Upper lobe of left lung (tissue), 6 donors: ENCODE data around the gene ACKR2. TPM values are rescaled to one million over a fixed set of nuclear protein-coding genes. Genes with fewer than 3 reads are reported as not detected.

ENCODE experiments used
- ATAC-seq, 2 donors: fragments of 200-7000 bp; cut with Tn5 transposase; one replicate each; pipeline ENCODE4 v1.9.1; 2022; ENCODE audit warnings: mild to moderate bottlenecking in 2 of 2, moderate library complexity in 2 of 2; ENCODE audit not compliant: low FRiP score in 2 of 2
- DNase-seq, 2 donors: peaks; one replicate each; pipeline ENCODE4 v3.0.0-alpha.2; 2019 to 2020
- H3K27ac ChIP-seq, 4 donors: fragments of 200-600 bp; sonication (generic); one replicate each; pipeline ENCODE4 v1.5.1; 2016 to 2019
- H3K27me3 ChIP-seq, 4 donors: fragments of 200-600 bp; sonication (generic); one replicate each; pipeline ENCODE4 v1.5.1; 2017 to 2019
- H3K36me3 ChIP-seq, 4 donors: fragments of 200-600 bp; sonication (generic); one replicate each; pipeline ENCODE4 v1.5.1; 2016 to 2019
- H3K4me1 ChIP-seq, 4 donors: fragments of 200-600 bp; sonication (generic); one replicate each; pipeline ENCODE4 v1.5.1; 2018 to 2019
- H3K4me3 ChIP-seq, 4 donors: fragments of 200-600 bp; sonication (generic); one replicate each; pipeline ENCODE4 v1.5.1; 2017 to 2019; ENCODE audit warnings: mild to moderate bottlenecking in 2 of 4, moderate library complexity in 1 of 4
- H3K9me3 ChIP-seq, 4 donors: fragments of 200-600 bp; sonication (generic); one replicate each; pipeline ENCODE4 v1.5.1; 2018 to 2019
- CTCF ChIP-seq, 6 experiments: fragments of 450-650 bp in 4 of 6; fragments of 200-600 bp in 2 of 6; sonication (generic) in 2 of 6; IDR thresholded peaks; one replicate each; pipeline ENCODE4 v1.5.1; 2016 to 2019; ENCODE audit warnings: antibody characterized with exemption in 6 of 6
- EP300 ChIP-seq, 4 donors: sonication (generic); formaldehyde crosslinking; IDR thresholded peaks; one replicate each; pipeline ENCODE4 v1.5.1; 2017; ENCODE audit warnings: antibody characterized with exemption in 4 of 4, control low read depth in 2 of 4
- POLR2A ChIP-seq, 4 donors: fragments of 450-650 bp; IDR thresholded peaks; one replicate each; pipeline ENCODE4 v1.5.1; 2016 to 2017; ENCODE audit warnings: antibody characterized with exemption in 4 of 4, mild to moderate bottlenecking in 2 of 4
- POLR2AphosphoS5 ChIP-seq, 2 donors: sonication (generic); formaldehyde crosslinking; IDR thresholded peaks; one replicate each; pipeline ENCODE4 v1.5.1; 2017; ENCODE audit warnings: antibody characterized with exemption in 2 of 2
- WGBS, 2 donors: methylation state at CpG; one replicate each; pipeline ENCODE4 v1.1.5; 2017 to 2018; 5-methylcytosine and 5-hydroxymethylcytosine counted together
- total RNA-seq, 6 donors: library from RNA; depleted of rRNA in 4 of 6; stranded (reverse); fragments of >200 nt in 4 of 6; gene quantifications; one replicate each; pipeline versions ENCODE4 v1.1.0 to v1.2.1, GENCODE V29; 2016 to 2021
- donor health status: DM: no; HTN: no; CAD: no; lungs with moderate emphysema.
- donor health status: DM: no; HTN: yes; CAD: no; lungs with severe emphysema.

Gene ACKR2
- total RNA-seq, 6 donors from 2014 or later: 1.1 to 8.2 (median 2.3) TPM; not detected in 1

GRCh38 chr3:42800251-42800650 is 9.0 kb upstream of the ACKR2 start:
- Histone ChIP-seq H3K9me3 (no peaks in the 10 kb centered on the region), H3K27ac (peak overlapping the region in 1 of 4 donors; percentile 23), H3K4me3 (no peak overlapping the region), H3K36me3 (no peaks in the 10 kb centered on the region), H3K4me1 (peaks cover 29 to 42% (median 33%) of the 10 kb centered on the region in 4 donors), H3K27me3 (no peaks in the 10 kb centered on the region)
- no peak for DNase-seq
- ATAC-seq: no peak
- 87 to 90% methylated on average over 2 of the region's 2 CpGs for WGBS, 2 donors
- no peak for TF ChIP-seq CTCF (IDR thresholded peaks at IDR 0.05)

- ATAC-seq: no peak
- DNase-seq: no peak
- H3K4me1 ChIP-seq: peaks cover 26 to 44% (median 32%) of the 10 kb centered on the region in 4 donors
- H3K9me3 ChIP-seq: no peaks in the 10 kb centered on the region
- no peaks in the 10 kb centered on the region for H3K27me3 ChIP-seq
- H3K4me3 ChIP-seq: no peak overlapping the region
- TF ChIP-seq POLR2A (IDR thresholded peaks at IDR 0.05) (no peak), EP300 (IDR thresholded peaks at IDR 0.05) (no peak), CTCF (IDR thresholded peaks at IDR 0.05) (no peak), POLR2AphosphoS5 (IDR thresholded peaks at IDR 0.05) (no peak)
- WGBS, 2 donors: 66 to 71% methylated on average over 3 of the region's 3 CpGs
- peak overlapping the region in 2 of 4 donors; percentile 23 to 42 for H3K27ac ChIP-seq
- no peaks in the 10 kb centered on the region for H3K36me3 ChIP-seq
These were observed 8.1 kb upstream of the ACKR2 start for GRCh38 chr3:42801048-42801620.

GRCh38 chr3:42801784-42802183 is 7.5 kb upstream of the ACKR2 start:
- H3K27me3 ChIP-seq: no peaks in the 10 kb centered on the region
- H3K4me3 ChIP-seq: no peak overlapping the region
- no peaks in the 10 kb centered on the region for H3K9me3 ChIP-seq
- H3K36me3 ChIP-seq: no peaks in the 10 kb centered on the region
- no peak overlapping the region for H3K27ac ChIP-seq
- DNase-seq: no peak
- no peak for ATAC-seq
- TF ChIP-seq POLR2AphosphoS5 (IDR thresholded peaks at IDR 0.05): no peak
- TF ChIP-seq POLR2A (IDR thresholded peaks at IDR 0.05): no peak
- TF ChIP-seq CTCF (IDR thresholded peaks at IDR 0.05): no peak
- TF ChIP-seq EP300 (IDR thresholded peaks at IDR 0.05): no peak
- peaks cover 26 to 44% (median 32%) of the 10 kb centered on the region in 4 donors for H3K4me1 ChIP-seq
- WGBS, 2 donors: 88 to 90% methylated on average over 4 of the region's 4 CpGs

- WGBS, 2 donors: 55 to 59% methylated on average over 11 of the region's 11 CpGs
- TF ChIP-seq POLR2A (IDR thresholded peaks at IDR 0.05) (no peak), POLR2AphosphoS5 (IDR thresholded peaks at IDR 0.05) (no peak), EP300 (IDR thresholded peaks at IDR 0.05) (no peak), CTCF (IDR thresholded peaks at IDR 0.05) (no peak)
- no peak for ATAC-seq
- no peaks in the 10 kb centered on the region for H3K27me3 ChIP-seq
- peak overlapping the region; percentile 91 to 98 (median 94) for H3K27ac ChIP-seq
- H3K9me3 ChIP-seq: no peaks in the 10 kb centered on the region
- peaks cover 26 to 44% (median 32%) of the 10 kb centered on the region in 4 donors for H3K4me1 ChIP-seq
- peak overlapping the region; percentile 52 to 77 (median 68) for H3K4me3 ChIP-seq
- no peaks in the 10 kb centered on the region for H3K36me3 ChIP-seq
- DNase-seq: no peak
These were observed 6.3 kb upstream of the ACKR2 start for GRCh38 chr3:42802876-42803413.
